ENCODE results near the gene ARHGAP36. TPM values are rescaled to one million over a fixed set of nuclear protein-coding genes. Genes with fewer than 3 reads are reported as not detected.

Gene ARHGAP36
- not detected for polyA plus RNA-seq (2012; ENCODE audit: low read depth, missing spikeins)

DNA sequence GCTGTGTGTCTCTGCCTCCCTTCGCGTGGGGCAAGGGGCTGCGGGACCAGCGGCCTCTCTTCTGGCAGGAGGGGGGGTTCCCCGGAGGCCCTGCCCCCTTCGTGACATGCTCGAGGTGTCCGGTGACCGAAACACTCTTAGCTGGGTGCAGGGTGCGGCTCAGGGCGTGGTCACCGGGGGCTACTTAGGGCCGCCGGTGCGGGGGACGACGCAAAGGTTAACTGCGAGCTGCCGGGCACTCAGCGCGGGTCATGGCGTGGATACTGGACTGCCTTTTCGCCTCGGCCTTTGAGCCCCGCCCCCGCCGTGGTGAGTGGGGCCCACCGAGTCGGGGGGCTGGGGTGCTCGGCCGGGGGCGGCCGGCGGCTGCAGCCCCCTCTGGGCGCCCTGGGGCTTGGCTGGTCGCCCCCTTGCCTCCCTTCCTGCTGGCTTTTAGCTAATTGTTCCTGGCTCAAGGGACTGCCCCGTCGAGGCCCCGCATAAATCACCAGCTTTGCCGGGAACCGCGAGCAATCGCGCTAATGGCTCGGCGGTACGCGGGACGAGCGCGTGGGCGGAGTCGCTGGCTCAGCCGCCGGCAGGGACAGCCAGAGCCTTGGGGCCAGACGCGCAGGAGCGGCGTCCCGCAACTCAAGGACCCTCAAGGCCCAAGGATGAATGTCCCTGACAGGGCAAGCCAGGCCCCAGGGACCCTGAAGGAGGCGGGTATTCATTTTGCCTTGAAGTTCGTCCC is at the start of gene ARHGAP36:
Gene ARHGAP36, plus strand, starts transcription at position 211 of the 733 bp plus-strand sequence. CDS start 23,320 bp downstream, outside the sequence.
- FAIRE-seq = no peak
- no peak for TF ChIP-seq POLR2A (IDR thresholded peaks at IDR 0.05; ENCODE audit: low read depth, low read length)
- no peak for TF ChIP-seq POLR2AphosphoS5 (IDR thresholded peaks at IDR 0.05; ENCODE audit: low read depth, low read length)

DNA sequence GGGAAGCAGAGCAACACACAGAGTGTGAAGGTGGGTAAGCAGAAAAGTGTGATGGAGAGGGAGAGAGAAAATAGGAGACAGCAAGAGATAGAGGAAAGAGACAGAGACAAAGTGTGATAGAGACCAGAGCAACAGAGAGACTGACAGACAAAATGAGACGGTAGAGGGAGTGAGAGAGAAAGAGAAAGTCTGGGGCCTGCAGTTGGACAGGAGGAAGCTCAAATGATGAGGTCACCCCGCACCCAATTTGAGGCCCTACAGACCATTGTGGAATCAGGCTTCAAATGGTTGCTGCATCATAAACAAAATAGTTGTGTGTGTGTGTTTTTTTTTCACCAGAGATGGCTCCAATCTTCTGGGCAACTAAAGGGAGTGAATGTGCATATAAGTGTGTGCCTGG is 48.0 kb upstream of the ARHGAP36 start:
- TF ChIP-seq SPI1 (IDR thresholded peaks at IDR 0.05; ENCODE audit: low read depth, low read length) (no peak), PAX5 (IDR thresholded peaks at IDR 0.05; ENCODE audit: insufficient read depth, low read length, severe bottlenecking) (no peak), POLR2AphosphoS5 (IDR thresholded peaks at IDR 0.05; ENCODE audit: low read depth, low read length) (no peak), TAF1 (IDR thresholded peaks at IDR 0.05; ENCODE audit: low read depth, low read length) (no peak), POU2F2 (IDR thresholded peaks at IDR 0.05; ENCODE audit: low read depth, low read length) (no peak), POLR2A (IDR thresholded peaks at IDR 0.05; ENCODE audit: low read depth, low read length) (no peak)
- DNase-seq (ENCODE audit: insufficient read length, low spot score) (no peak), FAIRE-seq (no peak)

More for the DNA sequence above, at the start of gene ARHGAP36:
- DNase-seq (ENCODE audit: insufficient read length, low spot score) = no peak

DNA sequence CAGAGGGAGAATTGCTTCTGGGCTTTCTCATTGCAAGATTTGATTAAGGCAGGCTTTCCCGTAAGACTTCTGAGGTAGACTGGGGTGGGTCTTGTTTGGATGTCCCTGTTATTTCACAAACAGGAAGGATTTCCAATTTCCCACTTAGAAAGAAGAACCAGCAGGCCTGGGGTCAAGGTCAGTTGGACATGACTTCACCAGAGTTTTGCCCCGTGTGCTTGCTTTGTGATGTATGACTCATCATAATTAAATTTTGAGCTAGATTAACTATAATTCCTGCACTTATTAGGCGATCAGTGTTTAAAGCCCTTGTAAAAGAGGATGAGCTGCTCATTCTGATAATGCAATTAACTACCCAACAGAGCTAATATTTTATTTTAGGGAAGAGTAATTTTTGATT is 32.8 kb upstream of the ARHGAP36 start:
- FAIRE-seq (no peak), DNase-seq (ENCODE audit: insufficient read length, low spot score) (no peak)
- TF ChIP-seq SPI1 (IDR thresholded peaks at IDR 0.05; ENCODE audit: low read depth, low read length) = no peak
- TF ChIP-seq POU2F2 (IDR thresholded peaks at IDR 0.05; ENCODE audit: low read depth, low read length) = no peak
- no peak for TF ChIP-seq POLR2AphosphoS5 (IDR thresholded peaks at IDR 0.05; ENCODE audit: low read depth, low read length)
- no peak for TF ChIP-seq POLR2A (IDR thresholded peaks at IDR 0.05; ENCODE audit: low read depth, low read length)
- no peak for TF ChIP-seq TAF1 (IDR thresholded peaks at IDR 0.05; ENCODE audit: low read depth, low read length)
- no peak for TF ChIP-seq PAX5 (IDR thresholded peaks at IDR 0.05; ENCODE audit: insufficient read depth, low read length, severe bottlenecking)

DNA sequence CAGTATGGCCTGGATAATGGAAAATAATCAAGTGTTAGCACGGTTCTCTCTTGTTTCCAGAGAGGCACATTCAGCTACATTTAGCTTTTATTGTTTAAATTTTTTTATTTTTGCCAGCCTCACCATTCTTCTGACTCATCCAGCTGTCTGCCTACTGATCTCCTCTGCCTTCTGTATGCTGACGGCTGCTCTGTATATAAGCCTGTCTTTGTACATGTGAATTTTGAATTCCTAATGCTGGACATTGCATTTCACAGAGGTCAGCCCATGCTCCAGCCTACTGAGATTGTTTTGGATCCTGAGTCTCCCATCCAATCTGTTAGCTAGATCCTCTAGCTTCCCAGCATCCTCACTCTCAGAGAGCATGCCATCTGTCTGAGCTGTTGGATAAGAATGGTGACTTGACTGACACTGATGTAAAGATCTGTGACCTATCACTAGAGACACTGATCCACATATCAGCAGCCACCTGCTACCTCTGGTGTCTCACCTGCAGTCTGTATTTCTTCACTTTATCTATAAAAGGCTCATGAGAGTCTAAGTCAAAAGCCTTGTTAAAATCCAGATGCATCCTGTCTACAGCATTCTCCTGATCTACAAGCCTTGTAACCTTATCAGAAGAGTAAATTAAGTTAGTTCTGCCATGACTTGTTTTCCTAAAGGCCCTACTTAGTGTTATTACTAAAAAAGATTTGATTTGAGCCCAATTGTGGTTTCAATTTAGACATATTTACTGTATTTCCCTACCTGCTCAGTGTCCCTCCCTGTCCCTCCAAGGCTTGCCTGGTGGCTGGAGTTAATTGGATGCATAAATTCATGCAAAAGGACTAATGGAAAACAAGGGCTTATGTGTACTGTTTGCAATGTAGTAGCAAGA is 25.6 kb upstream of the ARHGAP36 start:
- no peak for DNase-seq (ENCODE audit: insufficient read length, low spot score)
- TF ChIP-seq POU2F2 (IDR thresholded peaks at IDR 0.05; ENCODE audit: low read depth, low read length) (no peak), POLR2AphosphoS5 (IDR thresholded peaks at IDR 0.05; ENCODE audit: low read depth, low read length) (no peak), PAX5 (IDR thresholded peaks at IDR 0.05; ENCODE audit: insufficient read depth, low read length, severe bottlenecking) (no peak), SPI1 (IDR thresholded peaks at IDR 0.05; ENCODE audit: low read depth, low read length) (no peak), TAF1 (IDR thresholded peaks at IDR 0.05; ENCODE audit: low read depth, low read length) (no peak), POLR2A (IDR thresholded peaks at IDR 0.05; ENCODE audit: low read depth, low read length) (no peak)
- no peak for FAIRE-seq

- FAIRE-seq = no peak
- DNase-seq (ENCODE audit: insufficient read length, low spot score) = no peak
- TF ChIP-seq POLR2AphosphoS5 (IDR thresholded peaks at IDR 0.05; ENCODE audit: low read depth, low read length) = no peak
- TF ChIP-seq POLR2A (IDR thresholded peaks at IDR 0.05; ENCODE audit: low read depth, low read length) = no peak
- TF ChIP-seq PAX5 (IDR thresholded peaks at IDR 0.05; ENCODE audit: insufficient read depth, low read length, severe bottlenecking) = no peak
- no peak for TF ChIP-seq SPI1 (IDR thresholded peaks at IDR 0.05; ENCODE audit: low read depth, low read length)
- no peak for TF ChIP-seq TAF1 (IDR thresholded peaks at IDR 0.05; ENCODE audit: low read depth, low read length)
- TF ChIP-seq POU2F2 (IDR thresholded peaks at IDR 0.05; ENCODE audit: low read depth, low read length) = no peak
Observed at GRCh38 chrX:131034063-131034462, 24.1 kb upstream of the ARHGAP36 start.

GRCh38 chrX:131040781-131041180 is 17.4 kb upstream of the ARHGAP36 start:
- TF ChIP-seq POLR2AphosphoS5 (IDR thresholded peaks at IDR 0.05; ENCODE audit: low read depth, low read length) = no peak
- TF ChIP-seq POU2F2 (IDR thresholded peaks at IDR 0.05; ENCODE audit: low read depth, low read length) = no peak
- TF ChIP-seq TAF1 (IDR thresholded peaks at IDR 0.05; ENCODE audit: low read depth, low read length) = no peak
- TF ChIP-seq SPI1 (IDR thresholded peaks at IDR 0.05; ENCODE audit: low read depth, low read length) = no peak
- no peak for TF ChIP-seq POLR2A (IDR thresholded peaks at IDR 0.05; ENCODE audit: low read depth, low read length)
- no peak for TF ChIP-seq PAX5 (IDR thresholded peaks at IDR 0.05; ENCODE audit: insufficient read depth, low read length, severe bottlenecking)
- FAIRE-seq (peak; percentile 20), DNase-seq (ENCODE audit: insufficient read length, low spot score) (no peak)

DNA sequence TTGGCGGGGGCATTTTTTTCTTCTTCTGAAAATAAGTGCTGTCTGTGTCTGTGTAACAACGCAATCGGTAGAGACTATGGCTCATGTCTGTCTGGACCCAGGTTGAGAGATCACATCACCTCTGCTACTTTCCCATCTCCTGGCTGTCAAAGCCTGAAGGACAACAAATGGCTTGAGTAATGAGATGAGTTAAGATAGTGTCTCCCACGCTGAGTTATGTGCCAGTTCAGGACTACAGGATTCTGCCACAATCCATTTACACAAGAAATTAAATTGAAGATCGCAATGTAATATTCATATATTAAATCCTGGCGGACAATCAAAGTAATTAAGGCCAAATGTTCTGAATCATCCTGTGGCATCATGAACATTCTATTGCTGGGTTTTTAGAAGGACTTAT is 16.5 kb upstream of the ARHGAP36 start:
- no peak for FAIRE-seq
- TF ChIP-seq POLR2AphosphoS5 (IDR thresholded peaks at IDR 0.05; ENCODE audit: low read depth, low read length) = no peak
- no peak for TF ChIP-seq POLR2A (IDR thresholded peaks at IDR 0.05; ENCODE audit: low read depth, low read length)
- no peak for TF ChIP-seq POU2F2 (IDR thresholded peaks at IDR 0.05; ENCODE audit: low read depth, low read length)
- TF ChIP-seq TAF1 (IDR thresholded peaks at IDR 0.05; ENCODE audit: low read depth, low read length) = no peak
- TF ChIP-seq PAX5 (IDR thresholded peaks at IDR 0.05; ENCODE audit: insufficient read depth, low read length, severe bottlenecking) = no peak
- TF ChIP-seq SPI1 (IDR thresholded peaks at IDR 0.05; ENCODE audit: low read depth, low read length) = no peak
- DNase-seq (ENCODE audit: insufficient read length, low spot score) = no peak

GRCh38 chrX:131045726-131046125 is 12.4 kb upstream of the ARHGAP36 start:
- FAIRE-seq (no peak), DNase-seq (ENCODE audit: insufficient read length, low spot score) (no peak)
- no peak for TF ChIP-seq POU2F2 (IDR thresholded peaks at IDR 0.05; ENCODE audit: low read depth, low read length)
- TF ChIP-seq SPI1 (IDR thresholded peaks at IDR 0.05; ENCODE audit: low read depth, low read length) = no peak
- no peak for TF ChIP-seq PAX5 (IDR thresholded peaks at IDR 0.05; ENCODE audit: insufficient read depth, low read length, severe bottlenecking)
- no peak for TF ChIP-seq TAF1 (IDR thresholded peaks at IDR 0.05; ENCODE audit: low read depth, low read length)
- TF ChIP-seq POLR2AphosphoS5 (IDR thresholded peaks at IDR 0.05; ENCODE audit: low read depth, low read length) = no peak
- TF ChIP-seq POLR2A (IDR thresholded peaks at IDR 0.05; ENCODE audit: low read depth, low read length) = no peak

- FAIRE-seq = no peak
- TF ChIP-seq POU2F2 (IDR thresholded peaks at IDR 0.05; ENCODE audit: low read depth, low read length) (no peak), POLR2AphosphoS5 (IDR thresholded peaks at IDR 0.05; ENCODE audit: low read depth, low read length) (no peak)
- no peak for DNase-seq (ENCODE audit: insufficient read length, low spot score)
Observed at GRCh38 chrX:131046596-131046995, 11.6 kb upstream of the ARHGAP36 start.

Data from GM12891 (cell line).